GM21576 (cell line): ENCODE data around the gene RAB31.

Experiments used
- ATAC-seq: cut with Tn5 transposase; IDR thresholded peaks from one replicate; pipeline ENCODE4 v1.9.1; 2021; ENCODE audit warnings: mild to moderate bottlenecking, moderate library complexity; ENCODE audit not compliant: unreplicated experiment

The RAB31 gene

DNA sequence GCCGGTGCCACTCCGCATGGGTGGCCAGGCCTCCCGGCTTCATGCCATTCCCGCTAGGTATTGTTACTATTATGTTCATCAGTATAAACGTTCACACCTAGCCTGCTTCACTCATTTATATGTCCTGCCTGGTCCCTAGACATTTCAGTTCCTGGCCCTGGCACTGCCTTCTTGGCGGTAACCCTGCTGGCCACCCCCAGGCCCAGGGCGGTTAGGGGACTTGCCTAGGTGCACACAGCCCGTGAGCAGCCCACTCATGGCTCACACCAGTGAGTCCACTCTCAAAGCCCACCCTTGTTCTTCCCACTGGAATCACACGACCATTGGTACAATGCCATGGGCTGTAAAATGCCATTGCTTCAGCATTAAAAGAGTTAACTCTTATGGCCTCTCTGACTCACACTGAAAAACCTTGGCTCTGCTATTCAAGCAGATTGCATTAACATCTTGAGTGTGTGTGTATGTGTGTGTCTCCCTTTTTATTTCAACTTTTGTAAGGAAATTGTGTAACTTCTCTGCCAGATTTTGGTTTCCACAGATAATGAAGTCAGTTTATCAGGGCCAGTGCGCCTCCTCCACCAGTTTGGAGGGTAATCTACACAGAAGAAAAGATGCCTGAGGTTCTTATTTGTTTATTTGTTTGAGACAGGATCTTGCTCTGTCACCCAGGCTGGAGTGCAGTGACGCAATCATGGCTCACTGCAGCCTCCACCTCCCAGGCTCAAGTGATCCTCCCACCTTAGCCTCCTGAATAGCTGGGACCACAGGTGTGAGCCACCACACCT is 74.2 kb downstream of the RAB31 start:
- no peak for ATAC-seq

DNA sequence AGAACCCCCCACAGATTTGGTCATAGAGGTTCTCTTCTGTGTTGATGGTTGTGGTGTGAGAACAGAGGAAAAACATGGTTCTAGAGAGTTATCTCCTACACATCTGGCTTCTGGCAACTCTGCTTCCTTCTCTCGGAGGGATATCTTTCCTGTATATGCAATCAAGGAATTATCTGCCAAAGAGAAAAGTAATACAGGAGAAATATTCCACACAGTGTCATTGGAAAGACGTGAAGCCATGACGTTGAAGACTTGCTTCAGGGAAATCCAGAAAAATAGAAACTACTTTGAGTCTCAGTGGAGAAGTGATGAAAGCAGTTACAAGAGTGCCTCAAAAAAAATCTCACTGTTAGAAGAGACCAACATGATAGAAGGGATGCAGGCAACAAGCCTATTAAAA is 78.5 kb downstream of the RAB31 start:
- no peak for ATAC-seq

DNA sequence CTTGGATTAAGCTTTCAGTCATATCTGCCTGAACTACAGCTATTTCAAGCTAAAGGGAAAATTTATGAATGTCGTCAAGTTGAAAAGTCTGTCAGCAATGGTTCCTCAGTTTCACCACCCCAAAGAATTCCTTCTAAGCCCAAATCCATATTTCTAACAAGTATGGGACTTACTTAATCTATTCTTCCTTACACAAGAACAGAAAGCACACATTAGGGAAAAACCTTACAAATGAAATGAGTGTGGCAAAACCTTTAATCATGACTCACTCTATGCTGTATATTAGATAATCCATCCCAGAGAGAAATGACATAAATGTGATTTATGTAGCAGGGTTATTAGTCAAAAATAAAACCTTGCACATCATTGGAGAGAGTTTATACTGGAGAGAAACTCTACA is 78.9 kb downstream of the RAB31 start:
- no peak for ATAC-seq

GRCh38 chr18:9787712-9788111 is 79.6 kb downstream of the RAB31 start:
- no peak for ATAC-seq

DNA sequence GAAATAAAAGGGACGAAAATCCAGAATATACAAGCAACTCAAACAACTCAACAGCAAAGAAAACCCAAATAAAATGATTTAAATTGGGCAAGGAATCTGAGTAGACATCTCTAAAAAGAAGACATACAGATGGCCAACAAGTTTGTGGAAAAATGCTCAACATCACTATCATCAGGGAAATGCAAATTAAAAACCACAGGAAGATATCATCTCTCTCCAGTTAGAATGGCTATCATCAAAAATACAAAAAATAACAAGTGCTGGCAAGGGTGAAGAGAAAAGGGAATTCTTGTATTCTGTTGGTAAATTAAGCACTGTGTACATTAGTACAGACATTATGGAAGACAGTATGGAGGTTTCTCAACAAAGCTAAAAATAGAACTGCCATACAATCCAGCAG is 80.0 kb downstream of the RAB31 start:
- ATAC-seq = no peak

DNA sequence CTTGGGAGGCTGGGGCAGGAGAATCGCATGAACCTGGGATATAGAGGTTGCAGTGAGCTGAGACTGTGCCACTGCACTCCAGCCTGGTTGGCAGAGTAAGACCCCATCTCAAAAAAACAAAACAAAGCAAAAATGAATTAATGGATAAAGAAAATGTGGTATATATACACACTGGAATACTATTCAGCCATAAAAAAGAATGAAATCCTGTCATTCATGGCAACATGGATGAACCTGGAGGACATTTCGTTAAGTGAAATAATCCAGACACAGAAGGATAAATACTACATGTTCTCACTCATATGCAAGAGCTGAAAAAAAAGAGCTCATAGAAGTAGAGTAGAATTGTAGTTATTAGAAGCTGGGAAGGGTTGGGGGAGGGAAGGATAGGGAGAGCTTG is 80.8 kb downstream of the RAB31 start:
- ATAC-seq = no peak

GRCh38 chr18:9790261-9790660 is 82.2 kb downstream of the RAB31 start:
- no peak for ATAC-seq

GRCh38 chr18:9791991-9792390 is 83.9 kb downstream of the RAB31 start:
- no peak for ATAC-seq

DNA sequence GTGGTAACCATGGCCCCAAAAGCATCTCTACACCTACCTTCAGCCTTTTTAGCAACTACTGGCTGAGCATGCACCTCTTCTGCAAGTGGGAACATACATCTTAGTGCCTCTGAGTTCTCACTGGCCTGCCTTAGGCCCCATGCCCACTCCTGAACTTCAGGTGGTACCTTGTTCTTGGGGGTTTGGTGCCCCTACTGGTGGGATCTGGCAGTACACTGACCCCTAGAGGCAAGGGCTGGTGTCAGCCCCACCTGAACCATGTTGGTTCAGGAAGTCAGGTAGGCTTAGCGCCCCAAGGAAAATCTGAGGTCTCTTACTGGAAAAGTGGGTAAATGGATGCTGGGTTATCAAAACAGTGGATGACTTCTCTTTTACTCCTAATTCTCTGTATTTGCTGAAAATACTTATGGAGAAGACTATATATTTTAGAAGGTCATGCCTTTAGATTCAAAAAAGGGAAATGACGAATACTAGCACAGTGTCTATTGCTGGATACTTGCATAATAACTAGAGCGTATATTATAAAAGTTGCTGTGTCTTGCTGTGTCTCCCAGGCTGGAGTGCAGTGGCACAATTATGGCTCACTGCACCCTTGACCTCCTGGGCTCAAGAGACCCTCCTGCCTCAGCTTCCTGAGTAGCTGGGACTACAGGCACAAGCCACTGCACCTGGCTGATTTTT is 84.6 kb downstream of the RAB31 start:
- no peak for ATAC-seq

GRCh38 chr18:9796011-9796410 is 87.9 kb downstream of the RAB31 start:
- ATAC-seq = no peak

DNA sequence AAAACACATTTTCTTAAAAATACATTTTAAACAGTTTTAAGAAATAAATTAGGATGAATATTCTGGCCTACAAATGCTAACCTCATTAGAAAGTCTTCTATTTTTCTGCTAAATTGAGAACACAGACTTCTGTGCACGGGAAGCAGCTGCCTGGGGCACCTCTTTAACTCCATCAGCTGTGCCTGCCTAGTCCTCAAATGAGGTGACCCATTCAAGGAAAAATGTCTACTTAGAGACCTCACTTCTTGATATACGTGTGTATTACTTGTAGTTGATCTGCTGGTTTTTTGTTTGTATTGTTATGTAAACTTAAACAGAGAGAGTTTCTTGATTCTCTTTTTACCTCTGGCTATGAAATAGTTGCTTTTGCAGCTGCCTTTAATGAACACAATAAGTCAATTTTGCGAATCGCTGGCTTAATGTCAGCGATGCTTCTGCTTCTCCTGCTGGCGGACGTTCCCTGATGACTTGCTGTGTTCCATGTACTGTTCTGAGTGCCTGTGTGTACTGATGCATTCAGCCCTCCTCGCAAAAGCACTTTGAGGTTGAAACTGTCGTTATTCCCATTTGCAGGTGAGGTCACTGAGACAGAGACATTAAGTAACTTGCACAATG is 88.9 kb downstream of the RAB31 start:
- ATAC-seq = no peak

DNA sequence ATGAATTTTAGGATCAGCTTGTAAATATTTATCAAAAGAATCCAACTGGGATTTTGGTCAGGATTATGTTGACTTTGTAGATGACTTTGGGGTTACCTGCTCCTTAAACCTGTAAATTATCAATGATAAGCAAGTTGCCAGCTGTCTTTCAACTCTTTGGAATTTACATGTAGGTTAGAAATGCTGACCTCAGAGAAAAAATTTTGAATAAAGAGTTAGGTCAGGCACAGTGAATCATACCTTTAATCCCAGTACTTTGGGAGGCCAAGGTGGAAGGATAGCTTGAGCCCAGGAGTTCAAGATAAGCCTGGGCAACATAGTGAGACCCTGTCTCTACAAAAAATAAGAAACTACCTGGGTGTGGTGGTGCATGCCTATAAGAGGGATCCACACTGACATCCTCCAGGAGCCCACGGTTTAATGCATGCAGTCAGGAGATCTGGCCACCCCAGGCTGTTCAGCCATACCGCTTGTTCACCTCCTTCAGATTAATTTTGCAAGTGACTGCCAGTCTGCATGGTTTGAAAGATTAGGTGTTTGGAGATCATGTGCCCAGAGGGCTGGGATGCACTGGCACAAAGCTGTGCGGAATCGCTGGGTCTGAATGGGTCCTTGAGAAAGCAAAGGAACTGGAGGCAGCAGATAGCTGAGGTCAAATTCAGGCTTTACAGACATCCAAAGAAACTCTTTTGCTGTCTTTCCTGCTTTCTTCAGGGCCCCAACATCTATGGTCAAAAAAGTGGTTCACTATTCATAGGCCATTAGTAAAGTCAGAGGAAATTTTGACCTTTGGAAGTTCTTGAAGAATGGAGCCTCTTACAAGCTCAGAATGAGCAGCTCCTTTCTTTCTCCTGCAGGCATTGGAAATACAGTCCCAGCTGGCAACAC is 94.3 kb downstream of the RAB31 start:
- ATAC-seq = no peak

GRCh38 chr18:9803063-9803697 is 95.1 kb downstream of the RAB31 start:
- ATAC-seq = no peak

- ATAC-seq = no peak
Measured at GRCh38 chr18:9803698-9804516, 95.8 kb downstream of the RAB31 start.

- ATAC-seq = no peak
Measured at GRCh38 chr18:9804517-9805104, 96.5 kb downstream of the RAB31 start.

DNA sequence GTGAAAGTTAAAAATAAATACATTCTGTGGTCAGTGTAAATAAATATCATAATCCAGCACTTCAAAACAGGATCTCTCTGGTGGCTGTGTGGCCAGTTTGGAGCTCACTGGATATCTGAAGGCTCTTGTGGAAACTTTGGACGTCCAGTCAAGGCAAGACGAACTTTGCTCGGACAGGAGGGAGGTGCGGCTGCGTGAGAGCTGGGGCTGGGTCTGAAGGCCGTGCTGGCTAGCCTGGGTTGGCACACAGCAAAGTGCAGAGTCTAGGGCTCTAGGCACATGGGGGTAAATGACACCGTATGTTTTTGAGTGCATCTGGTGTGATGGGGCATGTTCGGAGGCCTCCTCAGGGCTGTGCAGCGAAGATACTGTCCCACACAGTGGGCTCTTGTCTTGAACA is 98.8 kb downstream of the RAB31 start:
- no peak for ATAC-seq

DNA sequence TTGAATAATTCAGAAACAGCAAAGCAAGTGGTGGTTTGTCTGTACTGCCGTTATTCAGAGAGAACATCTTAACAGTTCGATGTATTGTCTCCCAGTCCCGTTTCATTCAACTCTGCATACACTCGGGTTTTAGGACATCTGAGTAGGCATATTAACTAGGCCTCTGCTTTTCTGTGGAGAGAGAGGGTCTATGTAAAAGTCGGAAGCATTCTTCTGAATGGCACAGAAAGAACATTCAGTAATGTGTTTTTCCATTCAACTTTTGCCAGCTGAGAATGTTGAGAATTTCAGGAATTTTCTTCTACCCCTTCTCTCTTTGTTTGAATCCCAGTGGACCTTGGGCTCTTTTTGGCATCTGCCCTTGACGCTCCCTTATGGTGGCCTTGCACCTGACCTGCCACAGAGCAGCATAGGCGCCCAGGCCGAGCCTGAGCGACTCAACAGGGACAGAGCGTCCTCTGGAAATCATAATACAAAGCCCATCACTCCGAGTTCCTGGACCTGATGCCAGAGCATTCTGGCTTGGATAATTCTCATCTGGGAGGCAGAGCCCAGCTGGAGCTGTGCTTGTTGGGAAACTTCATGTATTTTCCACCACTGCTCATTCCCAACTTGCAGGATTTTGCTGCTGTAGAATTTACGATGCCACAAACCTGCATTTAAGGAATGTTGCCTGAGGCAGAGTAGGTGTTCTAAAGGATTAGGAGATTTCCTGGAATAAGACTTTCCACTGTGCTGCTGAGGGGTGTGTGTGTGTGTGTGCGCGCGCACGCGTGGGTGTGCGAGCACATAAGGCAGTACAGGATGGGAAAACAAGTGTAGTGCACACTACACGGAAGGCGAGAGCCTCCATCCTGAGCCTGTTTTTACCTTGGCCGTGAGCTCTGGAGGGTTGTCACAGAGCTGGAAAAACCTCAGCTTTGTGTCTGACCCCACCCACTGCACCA is 100.5 kb downstream of the RAB31 start:
- ATAC-seq = no peak

DNA sequence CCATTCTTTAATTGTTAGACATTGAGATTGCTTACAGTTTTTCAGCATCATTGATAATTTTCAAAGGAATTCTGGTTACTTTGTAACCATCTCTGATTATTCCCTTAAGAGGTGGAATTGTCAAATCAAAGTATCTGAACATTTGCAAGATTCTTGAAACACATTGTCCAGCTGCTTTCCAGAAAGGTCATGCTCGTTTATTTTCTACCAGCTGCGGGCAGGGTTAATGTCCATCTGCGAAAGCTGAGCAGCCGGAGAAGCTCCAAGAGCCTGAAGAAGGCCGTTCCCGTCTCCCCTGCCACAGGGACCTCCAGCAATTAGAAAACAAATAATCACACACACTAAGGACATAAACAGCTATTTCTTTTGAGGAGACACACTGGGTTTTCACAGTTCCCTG is 101.6 kb downstream of the RAB31 start:
- no peak for ATAC-seq
